Osteoblast (primary cell): ENCODE measurements around the gene SPRY1. TPM values are rescaled to one million over a fixed set of nuclear protein-coding genes. Genes with fewer than 3 reads are reported as not detected.
A peak's percentile ranks its signal among the peaks of the same experiment; 100 is the strongest.

Experiments
- DNase-seq: peaks from one replicate; pipeline ENCODE4 v3.0.0; 2011; ENCODE audit warnings: low spot score, mixed read lengths; ENCODE audit not compliant: insufficient read length; ENCODE audit errors: missing footprints
- H2AFZ ChIP-seq: 2 replicates; pipeline ENCODE4 v1.6.0; 2011; ENCODE audit warnings: mild to moderate bottlenecking, low read length
- H3K27ac ChIP-seq: 2 replicates; pipeline ENCODE4 v1.5.1; 2011; ENCODE audit warnings: mild to moderate bottlenecking, low read depth, low read length, moderate library complexity
- H3K27me3 ChIP-seq: 2 replicates; pipeline ENCODE4 v1.6.0; 2012; ENCODE audit warnings: mild to moderate bottlenecking, control low read depth, inconsistent platforms, low read length, moderate library complexity; ENCODE audit not compliant: insufficient read depth
- H3K36me3 ChIP-seq: 2 replicates; pipeline ENCODE4 v1.5.1; 2011; ENCODE audit warnings: mild to moderate bottlenecking, low read length, control low read depth, moderate library complexity; ENCODE audit not compliant: insufficient read depth
- H3K4me1 ChIP-seq: 2 replicates; pipeline ENCODE4 v1.5.1; 2011; ENCODE audit warnings: mild to moderate bottlenecking, low read length, control low read depth, moderate library complexity; ENCODE audit not compliant: insufficient read depth
- H3K4me2 ChIP-seq: 2 replicates; pipeline ENCODE4 v1.6.0; 2011; ENCODE audit warnings: mild to moderate bottlenecking, low read length; ENCODE audit not compliant: insufficient read depth
- H3K4me3 ChIP-seq: fragments of 200-600 bp; sonication (generic); 3 replicates; pipeline ENCODE4 v1.5.1; 2012; ENCODE audit warnings: mild to moderate bottlenecking, low read length, inconsistent platforms; ENCODE audit not compliant: insufficient read depth
- H3K79me2 ChIP-seq: 2 replicates; pipeline ENCODE4 v1.6.0; 2012; ENCODE audit warnings: mild to moderate bottlenecking, low read length, control low read depth, inconsistent platforms; ENCODE audit not compliant: insufficient read depth
- H3K9me3 ChIP-seq: 2 replicates; pipeline ENCODE4 v1.5.1; 2011; ENCODE audit warnings: low read depth, low read length, control low read depth
- H4K20me1 ChIP-seq: 2 replicates; pipeline ENCODE4 v1.6.0; 2012; ENCODE audit warnings: mild to moderate bottlenecking, low read length, control low read depth; ENCODE audit not compliant: insufficient read depth
- total RNA-seq: library from RNA; depleted of rRNA; stranded (reverse); fragments of >200 nt; gene quantifications from 2 replicates; pipeline ENCODE4 v1.2.3, GENCODE V29; 2012
- TF ChIP-seq, protein P1 (sequence below): IDR thresholded peaks from 2 replicates; pipeline ENCODE4 v1.5.1; 2011; ENCODE audit warnings: mild to moderate bottlenecking, low read depth, low read length, moderate library complexity; ENCODE audit errors: extremely low read depth

The SPRY1 gene
- total RNA-seq, 1 donor: 5.1 TPM

DNA sequence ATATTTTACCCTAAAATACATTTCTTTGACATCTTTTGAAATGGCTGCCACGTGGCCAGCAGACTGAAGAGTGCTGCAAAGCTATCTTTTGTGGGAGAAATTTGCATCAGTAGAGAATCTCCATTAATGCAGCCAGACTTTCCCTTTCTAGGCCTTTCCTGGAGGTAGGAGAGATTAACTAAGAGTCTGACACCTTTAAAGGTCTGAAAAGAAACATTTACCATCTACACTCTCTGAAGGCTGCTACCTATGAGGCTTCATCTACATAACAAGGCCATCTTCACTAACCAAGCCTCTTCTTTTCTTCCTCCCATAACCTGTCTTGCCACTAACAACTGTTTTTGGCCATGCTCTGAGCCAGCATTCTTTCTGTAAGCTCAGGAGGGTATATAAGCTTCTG, 17.8 kb upstream of the SPRY1 start:
- Histone ChIP-seq H3K79me2 (no peaks in the 10 kb centered on the region), H4K20me1 (no peaks in the 10 kb centered on the region), H3K4me1 (no peaks in the 10 kb centered on the region), H3K27me3 (peaks cover 4% of the 10 kb centered on the region), H2AFZ (no peak overlapping the region), H3K9me3 (no peaks in the 10 kb centered on the region), H3K27ac (no peak overlapping the region), H3K4me2 (no peak overlapping the region), H3K36me3 (no peaks in the 10 kb centered on the region), H3K4me3 (no peak overlapping the region)
- TF ChIP-seq, protein P1, sequence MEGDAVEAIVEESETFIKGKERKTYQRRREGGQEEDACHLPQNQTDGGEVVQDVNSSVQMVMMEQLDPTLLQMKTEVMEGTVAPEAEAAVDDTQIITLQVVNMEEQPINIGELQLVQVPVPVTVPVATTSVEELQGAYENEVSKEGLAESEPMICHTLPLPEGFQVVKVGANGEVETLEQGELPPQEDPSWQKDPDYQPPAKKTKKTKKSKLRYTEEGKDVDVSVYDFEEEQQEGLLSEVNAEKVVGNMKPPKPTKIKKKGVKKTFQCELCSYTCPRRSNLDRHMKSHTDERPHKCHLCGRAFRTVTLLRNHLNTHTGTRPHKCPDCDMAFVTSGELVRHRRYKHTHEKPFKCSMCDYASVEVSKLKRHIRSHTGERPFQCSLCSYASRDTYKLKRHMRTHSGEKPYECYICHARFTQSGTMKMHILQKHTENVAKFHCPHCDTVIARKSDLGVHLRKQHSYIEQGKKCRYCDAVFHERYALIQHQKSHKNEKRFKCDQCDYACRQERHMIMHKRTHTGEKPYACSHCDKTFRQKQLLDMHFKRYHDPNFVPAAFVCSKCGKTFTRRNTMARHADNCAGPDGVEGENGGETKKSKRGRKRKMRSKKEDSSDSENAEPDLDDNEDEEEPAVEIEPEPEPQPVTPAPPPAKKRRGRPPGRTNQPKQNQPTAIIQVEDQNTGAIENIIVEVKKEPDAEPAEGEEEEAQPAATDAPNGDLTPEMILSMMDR: no peak
- no peak for DNase-seq

DNA sequence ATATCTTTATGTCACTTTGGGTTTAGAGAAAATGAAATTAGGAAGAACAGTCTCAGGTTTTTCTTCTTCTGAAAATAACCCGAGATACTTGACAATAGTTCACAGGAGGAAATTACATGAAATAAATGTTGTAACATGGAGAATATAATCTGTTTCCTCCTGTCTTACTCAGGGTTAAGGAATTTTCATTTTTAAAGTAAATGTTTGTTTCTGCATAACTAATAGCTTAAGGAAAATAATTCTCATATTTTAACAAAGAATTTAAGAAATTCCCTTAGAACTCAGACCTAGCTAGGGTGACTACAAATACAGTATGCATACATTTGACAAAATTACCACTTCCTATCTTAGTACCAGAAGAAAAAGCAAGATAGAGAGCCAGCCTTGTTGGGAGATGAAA, 17.2 kb upstream of the SPRY1 start:
- DNase-seq: no peak
- Histone ChIP-seq H3K4me3 (no peak overlapping the region), H3K9me3 (no peaks in the 10 kb centered on the region), H3K4me2 (no peak overlapping the region), H3K36me3 (no peaks in the 10 kb centered on the region), H4K20me1 (no peaks in the 10 kb centered on the region), H3K4me1 (no peaks in the 10 kb centered on the region), H2AFZ (no peak overlapping the region), H3K27ac (no peak overlapping the region), H3K79me2 (no peaks in the 10 kb centered on the region), H3K27me3 (peaks cover 4% of the 10 kb centered on the region)
- TF ChIP-seq, protein P1: no peak

DNA sequence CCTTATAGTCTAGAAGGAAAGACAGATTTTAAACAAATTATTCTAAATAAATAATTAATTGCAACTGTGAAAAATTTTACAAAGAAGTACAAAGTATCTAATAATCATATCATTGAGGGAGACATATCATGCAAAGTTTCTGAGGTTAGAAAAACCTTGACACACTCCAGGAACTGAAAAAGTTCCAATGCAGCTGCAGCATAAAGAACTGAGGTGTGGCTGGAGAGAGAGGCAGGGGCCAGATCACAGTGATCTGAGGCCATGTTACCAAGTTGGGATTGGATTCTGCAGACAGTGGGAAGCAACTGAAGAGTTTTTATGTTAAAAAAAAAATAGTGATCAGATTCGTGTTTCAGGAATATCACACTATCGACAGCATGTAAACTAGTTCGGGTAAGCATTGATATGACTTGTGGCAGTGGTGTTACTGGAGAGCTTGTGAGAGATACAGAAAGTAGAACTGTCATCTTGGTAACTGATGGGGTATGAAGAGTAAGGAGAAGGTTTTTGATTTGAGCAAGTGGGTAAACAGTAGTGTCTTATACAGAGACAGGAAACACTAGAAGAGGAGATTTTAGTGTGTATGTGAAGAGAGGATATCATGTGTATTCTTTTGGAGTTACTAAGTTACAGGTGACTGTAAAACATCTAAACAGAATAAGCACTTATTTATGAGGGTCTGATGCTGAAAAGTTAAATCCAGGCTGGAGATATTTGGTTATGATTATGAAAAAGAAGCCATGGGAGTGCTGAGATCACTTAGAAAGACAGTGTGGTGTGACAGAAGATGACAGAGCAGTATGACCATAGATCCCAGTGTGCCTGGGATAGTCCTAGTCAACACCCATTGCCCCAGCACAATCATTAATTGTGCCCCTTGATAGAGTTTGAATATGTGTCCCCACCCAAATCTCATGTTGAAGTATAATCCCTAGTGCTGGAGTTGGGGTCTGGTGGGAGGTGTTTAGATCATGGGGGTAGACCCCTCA, 15.6 kb upstream of the SPRY1 start:
- Histone ChIP-seq H3K36me3 (no peaks in the 10 kb centered on the region), H3K4me1 (no peaks in the 10 kb centered on the region), H2AFZ (no peak overlapping the region), H3K4me3 (no peak overlapping the region), H4K20me1 (no peaks in the 10 kb centered on the region), H3K79me2 (no peaks in the 10 kb centered on the region), H3K27ac (no peak overlapping the region), H3K4me2 (no peak overlapping the region), H3K9me3 (no peaks in the 10 kb centered on the region), H3K27me3 (peaks cover 4% of the 10 kb centered on the region)
- DNase-seq: peak; percentile 13
- TF ChIP-seq, protein P1: no peak

DNA sequence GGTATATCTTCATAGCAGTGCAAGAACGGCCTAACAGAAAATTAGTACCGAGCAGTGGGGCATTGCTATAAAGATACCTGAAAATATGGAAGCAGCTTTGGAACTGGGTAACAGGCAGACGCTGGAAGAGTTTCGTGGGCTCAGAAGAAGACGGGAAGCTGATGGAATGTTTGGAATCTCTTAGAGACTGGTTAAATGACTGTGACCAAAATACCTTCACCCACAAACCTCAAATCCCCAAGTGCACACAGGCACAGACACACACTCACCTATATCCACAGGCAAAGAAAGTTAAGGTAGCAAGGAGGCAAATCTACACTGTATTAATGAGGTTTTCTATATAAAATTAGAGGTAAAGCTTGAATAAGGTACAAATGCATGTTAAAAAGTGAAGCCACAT, 14.6 kb upstream of the SPRY1 start:
- H2AFZ ChIP-seq: no peak overlapping the region
- no peak overlapping the region for H3K4me3 ChIP-seq
- H3K27me3 ChIP-seq: peaks cover 4% of the 10 kb centered on the region
- no peaks in the 10 kb centered on the region for H3K36me3 ChIP-seq
- H3K4me1 ChIP-seq: no peaks in the 10 kb centered on the region
- H3K79me2 ChIP-seq: no peaks in the 10 kb centered on the region
- H3K27ac ChIP-seq: no peak overlapping the region
- TF ChIP-seq, protein P1: no peak
- no peak for DNase-seq
- no peaks in the 10 kb centered on the region for H3K9me3 ChIP-seq
- no peak overlapping the region for H3K4me2 ChIP-seq
- H4K20me1 ChIP-seq: no peaks in the 10 kb centered on the region
